ENCODE measurements around the gene NFKB1.

- TF ChIP-seq POLR2A (IDR thresholded peaks at IDR 0.05; ENCODE audit: low read length) (no peak), GATA1 (IDR thresholded peaks at IDR 0.05; ENCODE audit: low read depth, low read length) (no peak)
Measured at GRCh38 chr4:102557636-102558035, 56.5 kb downstream of the NFKB1 start.

Measured in erythroblast (primary cell).